T follicular helper cell (primary cell): ENCODE measurements around the gene ADAMTS2.

Experiments used
- DNase-seq: peaks from one replicate; pipeline ENCODE4 v3.0.0-alpha.2; 2020; ENCODE audit warnings: low read depth

ADAMTS2 gene

GRCh38 chr5:179278546-179278945 lies 66.7 kb downstream of the ADAMTS2 start:
- DNase-seq: no peak

- no peak for DNase-seq
Measured at GRCh38 chr5:179278119-179278518, 67.1 kb downstream of the ADAMTS2 start.

DNA sequence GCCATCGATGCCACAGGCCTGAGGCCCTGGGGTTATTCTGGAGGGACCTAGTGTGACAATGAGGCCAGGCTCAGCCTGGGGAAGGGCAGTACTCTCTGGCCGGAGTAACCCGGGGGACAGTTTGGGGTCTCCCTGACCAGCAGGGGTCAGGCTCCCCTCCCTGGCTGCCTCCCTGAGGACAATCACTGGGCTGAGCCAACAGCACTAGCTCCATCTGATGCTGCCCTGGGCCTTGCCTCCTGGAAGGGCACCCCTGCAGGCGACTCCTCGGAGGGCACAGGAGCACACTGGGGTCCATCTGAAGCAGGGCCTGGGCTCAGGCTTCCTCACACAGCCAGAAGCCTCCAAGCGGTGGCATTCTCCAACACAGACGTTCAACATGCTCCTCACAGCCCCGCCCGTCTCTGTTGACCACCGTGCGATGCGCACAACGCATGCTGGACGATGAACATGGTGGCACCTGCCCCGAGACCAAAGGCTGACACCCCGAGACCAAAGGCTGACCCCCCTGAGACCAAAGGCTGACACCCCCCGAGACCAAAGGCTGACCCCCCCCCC lies 68.3 kb downstream of the ADAMTS2 start:
- no peak for DNase-seq

GRCh38 chr5:179275941-179276837 lies 69.1 kb downstream of the ADAMTS2 start:
- DNase-seq: no peak

- DNase-seq: no peak
Measured at GRCh38 chr5:179275381-179275878, 69.8 kb downstream of the ADAMTS2 start.

DNA sequence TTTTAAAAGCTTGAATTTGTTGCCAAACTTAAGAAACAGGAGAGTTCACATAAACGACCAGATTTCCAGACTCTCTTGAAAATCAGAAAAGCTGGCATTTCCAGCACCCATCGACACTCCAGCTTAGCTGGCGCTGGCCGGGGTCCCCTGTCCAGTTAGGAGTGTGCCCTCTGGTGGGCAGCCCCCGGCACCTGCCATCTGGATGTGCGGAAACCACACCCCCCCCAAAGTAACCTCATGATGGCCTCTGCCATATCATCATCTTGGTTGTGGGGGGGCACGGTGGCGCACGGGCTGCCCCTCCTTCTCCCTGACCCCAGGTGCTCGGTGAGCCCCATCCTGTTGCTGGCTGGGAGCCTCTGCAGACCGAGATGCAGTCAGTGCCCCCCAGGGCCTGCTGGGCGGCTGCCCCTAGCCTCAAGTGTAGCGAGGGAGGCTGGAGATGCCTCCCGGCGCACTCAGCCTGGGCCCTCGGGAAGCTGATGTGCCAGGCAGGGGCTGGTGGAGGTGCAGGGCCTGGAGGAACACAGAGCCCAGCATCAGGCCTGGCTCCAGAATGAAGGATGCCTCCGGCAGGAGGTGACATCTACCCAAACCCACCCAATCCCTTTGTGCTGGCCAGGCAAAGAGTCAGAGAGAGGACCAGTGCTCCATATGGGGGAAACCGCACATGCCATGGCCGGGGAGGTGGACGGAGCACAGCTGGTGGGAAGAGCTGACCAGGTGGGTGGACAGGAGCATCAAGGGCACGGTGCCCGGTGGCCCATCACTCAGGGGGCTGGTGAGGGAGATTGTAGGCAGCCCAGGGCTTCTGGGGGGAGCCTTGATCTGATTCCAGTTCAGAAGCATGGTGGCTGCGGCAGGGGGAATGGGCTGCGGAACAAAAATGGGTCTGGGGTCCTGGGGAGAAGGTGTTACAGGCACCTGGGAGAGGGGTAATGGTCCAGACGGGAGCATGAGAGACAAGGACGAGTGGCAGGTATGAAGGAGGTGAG lies 70.6 kb downstream of the ADAMTS2 start:
- DNase-seq: no peak

GRCh38 chr5:179273441-179274145 lies 71.7 kb downstream of the ADAMTS2 start:
- no peak for DNase-seq

DNA sequence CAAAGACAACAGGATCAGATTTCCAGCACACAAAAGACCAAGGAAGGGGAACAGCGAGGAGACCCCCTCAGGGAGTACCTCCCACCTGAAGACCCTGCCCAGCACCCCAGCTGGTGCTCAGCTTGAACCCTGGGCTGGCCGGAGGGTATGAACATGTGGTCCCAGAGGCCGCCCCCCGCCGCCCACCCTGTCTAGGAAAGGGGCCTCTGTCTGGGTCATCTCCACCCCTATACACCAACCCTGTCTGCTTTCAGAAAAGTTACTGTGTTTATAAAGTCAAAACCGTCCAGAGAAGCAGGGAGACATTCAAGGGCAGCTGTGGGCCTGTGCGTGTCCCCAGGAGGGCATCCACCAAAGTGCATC lies 72.2 kb downstream of the ADAMTS2 start:
- DNase-seq: no peak

DNA sequence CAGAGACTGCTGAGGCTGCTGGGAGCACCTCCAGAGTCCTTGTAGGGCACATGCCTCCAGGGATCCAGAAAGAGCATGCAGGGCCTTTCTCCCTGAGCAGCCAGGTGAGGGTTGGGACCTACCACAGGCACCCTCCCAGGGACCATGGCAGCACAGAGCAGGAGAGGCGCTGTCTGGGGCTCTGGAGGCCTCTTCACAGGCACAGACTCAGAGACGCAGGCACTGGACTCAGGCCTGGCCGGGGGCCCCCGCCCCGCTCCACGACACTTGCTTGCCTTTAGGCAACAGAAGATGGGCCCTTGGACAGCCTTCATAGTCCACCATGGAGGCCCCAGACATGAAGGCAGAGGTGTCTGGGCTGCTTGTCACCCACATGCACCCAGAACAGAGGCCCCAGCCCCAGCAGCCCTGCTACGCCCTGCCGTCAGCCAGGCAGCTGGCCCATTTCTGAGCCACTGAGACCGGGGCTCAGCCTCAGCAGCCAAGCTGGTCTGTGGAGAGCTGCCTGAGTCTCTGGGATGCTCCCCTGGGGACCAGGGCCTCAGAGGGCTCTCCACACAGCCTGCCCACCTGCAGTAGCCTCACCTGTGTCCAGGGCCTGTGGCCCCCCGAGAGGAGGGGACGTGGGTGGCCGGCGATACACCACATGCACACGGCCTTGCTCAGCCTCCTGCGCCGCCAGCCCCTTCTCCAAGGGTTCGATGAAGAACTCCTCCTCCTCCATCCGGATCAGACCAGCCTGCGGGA lies 72.8 kb downstream of the ADAMTS2 start:
- DNase-seq: no peak

DNA sequence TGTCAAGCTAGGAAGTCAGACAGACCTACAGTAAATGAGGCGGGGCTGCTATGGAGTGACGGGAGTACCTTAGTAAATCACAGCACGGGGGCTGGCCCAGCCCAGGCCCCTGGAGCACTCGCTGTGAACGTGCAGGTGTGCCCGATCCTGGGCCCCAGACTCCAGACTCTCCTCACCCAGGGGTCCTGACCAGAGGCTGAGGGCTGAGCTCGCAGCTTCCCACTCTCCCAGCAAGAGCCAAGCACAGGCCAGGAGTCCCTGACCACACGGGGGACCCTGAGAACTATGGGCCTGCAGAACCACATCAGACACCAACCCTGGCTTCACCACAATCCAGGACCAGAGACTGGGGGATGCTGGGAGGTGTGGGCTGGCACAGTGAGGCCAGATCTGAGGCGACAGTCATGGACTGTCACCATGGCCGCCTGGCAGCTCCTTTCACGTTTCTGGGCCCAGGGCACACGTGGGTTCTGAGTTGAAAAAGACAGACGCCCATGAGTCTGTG lies 73.4 kb downstream of the ADAMTS2 start:
- DNase-seq: no peak

DNA sequence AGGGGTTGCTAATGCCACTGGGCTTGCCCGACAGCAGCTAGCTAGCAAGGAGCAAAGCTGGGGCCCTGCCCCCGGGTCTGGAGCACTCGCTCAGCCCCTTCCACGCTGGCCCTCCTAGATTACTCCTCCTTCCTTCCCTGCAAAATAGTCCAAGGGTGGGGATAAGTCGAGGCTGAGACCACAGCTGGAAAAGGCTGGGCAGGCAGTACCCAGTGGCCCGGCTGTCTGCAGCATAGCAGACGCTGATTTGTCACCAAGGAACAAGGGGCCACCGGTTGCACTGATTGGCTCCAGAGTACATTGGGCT lies 73.9 kb downstream of the ADAMTS2 start:
- DNase-seq: no peak

GRCh38 chr5:179270581-179271427 lies 74.5 kb downstream of the ADAMTS2 start:
- DNase-seq: no peak

DNA sequence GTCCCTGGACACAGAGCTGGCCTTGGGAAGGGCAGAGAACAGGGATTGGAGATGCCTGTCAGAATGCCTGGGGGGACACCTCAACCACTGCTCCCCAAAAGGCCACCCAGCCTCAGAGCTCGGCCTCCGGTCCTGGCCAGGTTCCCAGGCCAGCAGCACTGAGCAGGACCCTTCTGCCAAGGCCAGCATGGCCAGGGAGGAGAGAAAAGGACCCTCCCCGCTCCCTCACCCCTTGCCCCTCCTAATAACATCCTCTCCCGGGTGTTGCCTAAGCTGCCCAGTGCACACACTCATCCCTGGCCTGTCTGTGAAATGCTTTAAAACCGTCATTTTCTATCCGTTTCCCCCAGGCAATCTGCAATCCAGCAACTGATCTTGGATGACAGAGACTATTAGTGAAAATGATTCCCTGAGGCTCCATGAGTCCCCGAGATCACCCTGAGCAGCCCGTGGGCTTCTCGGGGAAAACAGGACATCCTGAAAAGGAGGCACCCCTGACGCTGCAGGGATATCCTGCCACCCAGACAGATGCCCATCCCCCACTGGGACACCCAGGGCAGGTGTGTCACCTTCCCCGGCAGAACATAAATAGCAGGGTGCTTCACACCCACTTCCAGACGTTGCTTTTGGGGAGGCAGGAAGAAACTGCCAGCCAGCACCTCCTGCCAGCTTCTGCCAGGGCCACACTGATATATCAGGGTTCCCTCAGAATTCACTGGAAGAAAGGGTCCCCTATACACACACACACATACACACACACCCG lies 75.3 kb downstream of the ADAMTS2 start:
- DNase-seq: no peak

GRCh38 chr5:179268966-179269693 lies 76.1 kb downstream of the ADAMTS2 start:
- DNase-seq: no peak

DNA sequence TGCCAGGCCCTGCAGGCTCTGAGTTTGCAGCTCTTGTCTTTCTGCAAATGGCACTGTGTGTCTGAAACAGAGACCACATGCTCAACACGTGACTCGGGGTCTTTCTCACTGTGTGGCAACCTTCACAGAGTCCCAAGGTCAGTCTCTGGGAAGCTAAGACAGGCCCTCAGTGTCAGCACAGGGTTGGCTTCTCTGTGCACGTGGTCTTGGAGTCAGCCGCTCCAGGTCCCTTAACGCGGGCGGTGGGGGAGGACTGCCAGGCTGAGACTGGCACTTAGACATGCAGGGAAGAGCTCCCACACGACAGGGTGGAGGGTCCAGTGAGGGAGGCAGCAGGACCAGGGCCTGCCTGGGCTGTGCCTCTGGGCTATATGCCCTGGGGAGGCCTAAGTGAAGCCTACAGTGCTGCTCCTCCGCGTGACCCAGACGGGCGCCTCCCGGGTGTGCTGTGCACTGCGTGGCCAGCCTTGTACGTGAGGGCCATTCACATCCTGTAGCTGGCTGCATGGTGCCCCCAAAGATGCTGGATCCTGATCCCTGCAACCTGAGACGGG lies 76.8 kb downstream of the ADAMTS2 start:
- DNase-seq: no peak

DNA sequence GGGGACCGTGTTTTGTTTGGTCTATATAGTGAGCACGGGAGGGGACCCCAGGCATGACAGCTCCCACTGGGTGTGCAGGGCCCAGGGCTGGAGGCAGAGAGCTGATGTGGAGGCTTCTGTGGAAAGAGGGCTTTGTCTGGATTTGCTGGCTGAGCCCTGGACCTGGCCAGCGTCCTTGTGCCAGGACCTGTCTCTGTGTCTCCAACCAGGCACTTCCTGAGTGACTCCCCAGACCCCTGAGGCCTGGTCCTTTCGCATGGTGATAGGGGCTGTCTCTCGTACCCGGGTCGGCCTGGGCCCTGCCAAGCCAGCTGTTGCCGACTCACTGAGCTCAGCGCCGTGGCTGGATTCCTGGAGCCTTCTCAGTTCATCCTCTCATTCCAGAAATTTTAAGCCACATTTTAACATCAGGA lies 77.6 kb downstream of the ADAMTS2 start:
- no peak for DNase-seq

- no peak for DNase-seq
Measured at GRCh38 chr5:179267071-179267670, 78.1 kb downstream of the ADAMTS2 start.
